ENCODE data around the gene ITPRIP. TPM values are rescaled to one million over a fixed set of nuclear protein-coding genes. Genes with fewer than 3 reads are reported as not detected.

The ITPRIP gene
- total RNA-seq: 27.6 TPM
- long read RNA-seq, full-length matches to known transcripts: 26 of 50 reads
- long read RNA-seq, partial matches to known transcripts: 0 of 50 reads
- long read RNA-seq, other reads (novel, unspliced or antisense): 24 of 50 reads

- DNase-seq: peak; percentile 84
- ATAC-seq: peak; percentile 78
- intact Hi-C loops (cut with micrococcal nuclease): no loop called here
These were observed at the start of gene ITPRIP for GRCh38 chr10:104337985-104338735. TSS of gene ITPRIP (minus strand) at chr10:104338465. CDS start at chr10:104316051, 22,414 bp downstream.

GRCh38 chr10:104387130-104387888 lies 49.0 kb upstream of the ITPRIP start:
- ATAC-seq (no peak), DNase-seq (no peak)
- intact Hi-C loops (cut with micrococcal nuclease): no loop called here

GRCh38 chr10:104380336-104380735 lies 42.1 kb upstream of the ITPRIP start:
- ATAC-seq: no peak
- intact Hi-C loops (cut with micrococcal nuclease): no loop called here

GRCh38 chr10:104376784-104377300 lies 38.6 kb upstream of the ITPRIP start:
- DNase-seq: no peak
- no peak for ATAC-seq
- intact Hi-C loops (cut with micrococcal nuclease): no loop called here

More at GRCh38 chr10:104380336-104380735, 42.1 kb upstream of the ITPRIP start:
- no peak for DNase-seq

- intact Hi-C loops (cut with micrococcal nuclease): no loop called here
- no peak for DNase-seq
- ATAC-seq: no peak
These were observed 36.3 kb upstream of the ITPRIP start for GRCh38 chr10:104374591-104374990.

GRCh38 chr10:104371753-104372152 lies 33.5 kb upstream of the ITPRIP start:
- no peak for ATAC-seq
- intact Hi-C loops (cut with micrococcal nuclease): no loop called here
- DNase-seq: no peak

- intact Hi-C loops (cut with micrococcal nuclease): no loop called here
- no peak for DNase-seq
- no peak for ATAC-seq
These were observed 30.1 kb upstream of the ITPRIP start for GRCh38 chr10:104368381-104368780.

- no peak for ATAC-seq
- no peak for DNase-seq
- intact Hi-C loops (cut with micrococcal nuclease): no loop called here
These were observed 29.6 kb upstream of the ITPRIP start for GRCh38 chr10:104367904-104368303.

GRCh38 chr10:104359811-104360210 lies 21.5 kb upstream of the ITPRIP start:
- ATAC-seq (no peak), DNase-seq (no peak)
- intact Hi-C loops (cut with micrococcal nuclease): no loop called here

GRCh38 chr10:104353325-104354048 lies 15.2 kb upstream of the ITPRIP start, which contains the start of gene CFAP58:
TSS of gene CFAP58 (plus strand) at chr10:104353833. CDS start at chr10:104353898, 65 bp downstream.
- ATAC-seq (peak; percentile 92), DNase-seq (peak; percentile 93)
- intact Hi-C loops (cut with micrococcal nuclease): no loop called here

GRCh38 chr10:104351919-104352318 lies 13.7 kb upstream of the ITPRIP start:
- intact Hi-C loops (cut with micrococcal nuclease): loop anchor here (2.0 kb wide), 1 partner anchor 61 kb away; no protein-coding TSS in a partner anchor
- ATAC-seq (no peak), DNase-seq (no peak)

GRCh38 chr10:104351061-104351702 lies 12.9 kb upstream of the ITPRIP start:
- DNase-seq: no peak
- intact Hi-C loops (cut with micrococcal nuclease): loop anchor here (2.0 kb wide), 1 partner anchor 60 kb away; no protein-coding TSS in a partner anchor
- no peak for ATAC-seq

GRCh38 chr10:104350127-104350635 lies 11.9 kb upstream of the ITPRIP start:
- peak; percentile 70 for ATAC-seq
- intact Hi-C loops (cut with micrococcal nuclease): loop anchor here (2.0 kb wide), 1 partner anchor 59 kb away; no protein-coding TSS in a partner anchor
- DNase-seq: no peak

- DNase-seq: no peak
- ATAC-seq: peak; percentile 4
- intact Hi-C loops (cut with micrococcal nuclease): loop anchor here (2.0 kb wide), 1 partner anchor 59 kb away; no protein-coding TSS in a partner anchor
These were observed 11.4 kb upstream of the ITPRIP start for GRCh38 chr10:104349623-104350126.

- ATAC-seq (no peak), DNase-seq (no peak)
- intact Hi-C loops (cut with micrococcal nuclease): no loop called here
These were observed 10.3 kb upstream of the ITPRIP start for GRCh38 chr10:104348601-104349000.

- DNase-seq (no peak), ATAC-seq (no peak)
- intact Hi-C loops (cut with micrococcal nuclease): no loop called here
These were observed 9.2 kb upstream of the ITPRIP start for GRCh38 chr10:104347295-104348045.

GRCh38 chr10:104345941-104346340 lies 7.7 kb upstream of the ITPRIP start:
- DNase-seq: no peak

More at GRCh38 chr10:104345941-104346340, 7.7 kb upstream of the ITPRIP start:
- no peak for ATAC-seq
- intact Hi-C loops (cut with micrococcal nuclease): no loop called here

All from left ventricle myocardium superior (tissue), 1 donor.